Glutamatergic neuron (in vitro differentiated cells): Measurements from ENCODE around the gene DIPK1C. TPM values are rescaled to one million over a fixed set of nuclear protein-coding genes. Genes with fewer than 3 reads are reported as not detected.
A peak's percentile ranks its signal among the peaks of the same experiment; 100 is the strongest.

Experiments
- DNase-seq: peaks from one replicate; pipeline ENCODE4 v3.0.0; 2022
- H3K27ac Mint-ChIP-seq: one replicate; pipeline ENCODE4 v1.8.0; 2020; ENCODE audit warnings: mild to moderate bottlenecking, mixed read lengths, inconsistent platforms; ENCODE audit not compliant: unreplicated experiment
- H3K27me3 Mint-ChIP-seq: one replicate; pipeline ENCODE4 v1.8.0; 2020; ENCODE audit warnings: mild to moderate bottlenecking, moderate library complexity, mixed read lengths, inconsistent platforms; ENCODE audit not compliant: unreplicated experiment
- H3K36me3 Mint-ChIP-seq: one replicate; pipeline ENCODE4 v1.8.0; 2020; ENCODE audit warnings: mild to moderate bottlenecking, mixed read lengths, inconsistent platforms; ENCODE audit not compliant: unreplicated experiment
- H3K4me1 Mint-ChIP-seq: one replicate; pipeline ENCODE4 v1.8.0; 2020; ENCODE audit warnings: mild to moderate bottlenecking, low read depth, mixed read lengths, inconsistent platforms; ENCODE audit not compliant: unreplicated experiment
- H3K4me3 Mint-ChIP-seq: one replicate; pipeline ENCODE4 v1.8.0; 2020; ENCODE audit warnings: mild to moderate bottlenecking, mixed read lengths, inconsistent platforms; ENCODE audit not compliant: unreplicated experiment
- H3K9me3 Mint-ChIP-seq: one replicate; pipeline ENCODE4 v1.8.0; 2020; ENCODE audit warnings: mild to moderate bottlenecking, moderate library complexity, mixed read lengths, inconsistent platforms; ENCODE audit not compliant: unreplicated experiment
- CTCF ChIP-seq: fragments of 200-600 bp; sonication (generic); IDR thresholded peaks from one replicate; pipeline ENCODE4 v1.5.0; 2021; ENCODE audit not compliant: partially characterized antibody, unreplicated experiment
- total RNA-seq: library from RNA; stranded (reverse); fragmentation: NEBNext Ultra II Directional; extraction: Animal tissue kit (Norgen Biotek cat#: 25700); gene quantifications from one replicate; pipeline ENCODE4 v1.2.1, GENCODE V29; 2021; ENCODE audit not compliant: unreplicated experiment

Gene DIPK1C
- total RNA-seq, 1 donor from 2014 or later: not detected

GRCh38 chr18:74457725-74458421, 765 bp upstream of the DIPK1C start:
- Mint-ChIP-seq H3K27me3 (peaks cover 12% of the 10 kb centered on the region), H3K27ac (no peak overlapping the region), H3K9me3 (no peaks in the 10 kb centered on the region), H3K4me3 (peak overlapping the region; percentile 80), H3K4me1 (peaks cover 1% of the 10 kb centered on the region), H3K36me3 (peaks cover 5% of the 10 kb centered on the region)
- DNase-seq: no peak
- no peak for TF ChIP-seq CTCF

GRCh38 chr18:74456349-74457042, 612 bp downstream of the DIPK1C start:
- H3K27me3 Mint-ChIP-seq: peaks cover 12% of the 10 kb centered on the region
- H3K36me3 Mint-ChIP-seq: no peaks in the 10 kb centered on the region
- H3K9me3 Mint-ChIP-seq: no peaks in the 10 kb centered on the region
- DNase-seq: peak; percentile 49
- no peak for TF ChIP-seq CTCF
- H3K4me1 Mint-ChIP-seq: peaks cover 1% of the 10 kb centered on the region
- peak overlapping the region; percentile 61 for H3K4me3 Mint-ChIP-seq
- no peak overlapping the region for H3K27ac Mint-ChIP-seq

- Mint-ChIP-seq H3K27me3 (peaks cover 11% of the 10 kb centered on the region), H3K27ac (no peak overlapping the region), H3K4me3 (no peak overlapping the region), H3K36me3 (no peaks in the 10 kb centered on the region), H3K4me1 (peaks cover 1% of the 10 kb centered on the region), H3K9me3 (no peaks in the 10 kb centered on the region)
- no peak for DNase-seq
- no peak for TF ChIP-seq CTCF
These were observed 1.1 kb downstream of the DIPK1C start for GRCh38 chr18:74456017-74456348.

GRCh38 chr18:74455386-74455785, 1.7 kb downstream of the DIPK1C start:
- no peak for TF ChIP-seq CTCF
- Mint-ChIP-seq H3K4me1 (peaks cover 1% of the 10 kb centered on the region), H3K9me3 (no peaks in the 10 kb centered on the region), H3K36me3 (no peaks in the 10 kb centered on the region), H3K27me3 (peaks cover 11% of the 10 kb centered on the region), H3K27ac (no peak overlapping the region), H3K4me3 (no peak overlapping the region)
- DNase-seq: no peak

- Mint-ChIP-seq H3K4me3 (no peak overlapping the region), H3K27ac (no peak overlapping the region), H3K36me3 (no peaks in the 10 kb centered on the region), H3K27me3 (peaks cover 12% of the 10 kb centered on the region), H3K4me1 (peaks cover 1% of the 10 kb centered on the region), H3K9me3 (no peaks in the 10 kb centered on the region)
- DNase-seq: no peak
- TF ChIP-seq CTCF: no peak
These were observed 2.8 kb downstream of the DIPK1C start for GRCh38 chr18:74454279-74454751.
